Heart left ventricle (tissue), 13 donors: ENCODE data around the gene HS3ST3B1.

Source experiments
- CTCF ChIP-seq, 12 donors: fragments of 200-600 bp; sonication (generic) in 4 of 12; IDR thresholded peaks; one replicate each; pipeline versions ENCODE4 v1.5.0 to v1.8.0; 2018 to 2022; ENCODE audit warnings: antibody characterized with exemption in 12 of 12, mild to moderate bottlenecking in 5 of 12
- POLR2A ChIP-seq, 2 donors: fragments of 450-650 bp; IDR thresholded peaks; one replicate each; pipeline ENCODE4 v1.6.1; 2017; ENCODE audit warnings: antibody characterized with exemption in 2 of 2, mild to moderate bottlenecking in 2 of 2, moderate library complexity in 2 of 2
- donor health status: ischemic (EF 13 %, LVEDD 7.1; RV severe dilation, severe dysfunction).
- donor health status: DM: no; HTN: yes; CAD: no.
- donor health status: DM: no; HTN: no; CAD: no.
- donor health status: ischemic (EF 25% LVEDD 6.9; RV normal size, moderate dysfunction).
- donor health status: ischemic (EF 25% LVEDD 5.7; RV mildly dilated, moderate dysfunction).
- donor health status: ischemic (EF 35%, LVEDD 5.7; RV mildly dilated, moderate dysfunction).
- donor health status: nonischemic (EF 11% LVEDD 7.7; RV severe dilation, severe dysfunction).
- donor health status: DM: yes; HTN: yes; CAD: no.
- donor health status: PGD.
- donor health status: ischemic (EF 29% LVEDD 5.4; RV normal size, mild dysfunction).
- donor health status: nonischemic (EF 23%, LVEDD 6.1; RV moderate dilation, normal function).

GRCh38 chr17:14334919-14335318 lies 34.0 kb downstream of the HS3ST3B1 start:
- TF ChIP-seq POLR2A (IDR thresholded peaks at IDR 0.05) (no peak), CTCF (IDR thresholded peaks at IDR 0.05) (no peak)
